Tibial nerve (tissue), 4 donors: ENCODE results near the gene SBK2. TPM values are rescaled to one million over a fixed set of nuclear protein-coding genes. Genes with fewer than 3 reads are reported as not detected.

Source experiments
- DNase-seq, 2 donors: peaks; one replicate each; pipeline ENCODE4 v3.0.0-alpha.2; 2019; ENCODE audit warnings: low spot score in 2 of 2
- H3K27ac ChIP-seq, 4 donors: fragments of 200-600 bp; sonication (generic) in 3 of 4; one replicate each; pipeline ENCODE4 v1.5.1; 2017 to 2019; ENCODE audit warnings: mild to moderate bottlenecking in 1 of 4
- H3K27me3 ChIP-seq, 2 donors: fragments of 200-600 bp; sonication (generic) in 1 of 2; one replicate each; pipeline versions ENCODE4 v1.5.1 to v1.6.0; 2017 to 2019
- H3K36me3 ChIP-seq, 3 donors: fragments of 200-600 bp; sonication (generic); one replicate each; pipeline ENCODE4 v1.5.1; 2018 to 2019
- H3K4me1 ChIP-seq, 4 donors: fragments of 200-600 bp; sonication (generic) in 3 of 4; one replicate each; pipeline ENCODE4 v1.5.1; 2017 to 2019
- H3K4me3 ChIP-seq, 4 donors: fragments of 200-600 bp; sonication (generic) in 3 of 4; one replicate each; pipeline ENCODE4 v1.5.1; 2017 to 2019; ENCODE audit warnings: mild to moderate bottlenecking in 1 of 4, moderate library complexity in 1 of 4
- H3K9me3 ChIP-seq, 4 donors: fragments of 200-600 bp; sonication (generic) in 3 of 4; one replicate each; pipeline ENCODE4 v1.5.1; 2017 to 2019
- CTCF ChIP-seq, 5 experiments: fragments of 200-600 bp in 3 of 5; fragments of 450-650 bp in 2 of 5; sonication (generic) in 3 of 5; IDR thresholded peaks; one replicate each; pipeline ENCODE4 v1.5.1; 2016 to 2019; ENCODE audit warnings: antibody characterized with exemption in 5 of 5, mild to moderate bottlenecking in 3 of 5, moderate library complexity in 2 of 5
- EP300 ChIP-seq, 2 donors: sonication (generic); formaldehyde crosslinking; IDR thresholded peaks; one replicate each; pipeline ENCODE4 v1.6.1; 2017; ENCODE audit warnings: antibody characterized with exemption in 2 of 2, mild to moderate bottlenecking in 1 of 2
- POLR2A ChIP-seq, 2 donors: fragments of 450-650 bp; IDR thresholded peaks; one replicate each; pipeline ENCODE4 v1.6.1; 2017; ENCODE audit warnings: antibody characterized with exemption in 2 of 2, mild to moderate bottlenecking in 2 of 2, moderate library complexity in 2 of 2
- WGBS, 2 donors: methylation state at CpG; one replicate each; pipeline ENCODE4 v1.1.5; 2018; 5-methylcytosine and 5-hydroxymethylcytosine counted together
- total RNA-seq, 4 donors: library from RNA; depleted of rRNA; stranded (reverse); fragments of >200 nt; gene quantifications; one replicate each; pipeline ENCODE4 v1.1.0, GENCODE V29; 2016

The SBK2 gene
- total RNA-seq, 4 donors from 2014 or later = not detected

- no peak for DNase-seq
- Histone ChIP-seq H3K4me3 (no peak overlapping the region), H3K9me3 (no peaks in the 10 kb centered on the region), H3K36me3 (no peaks in the 10 kb centered on the region), H3K27me3 (peaks cover 0 to 3% of the 10 kb centered on the region in 2 donors), H3K27ac (no peak overlapping the region), H3K4me1 (no peaks in the 10 kb centered on the region)
- TF ChIP-seq CTCF (IDR thresholded peaks at IDR 0.05) (no peak), EP300 (IDR thresholded peaks at IDR 0.05) (no peak), POLR2A (IDR thresholded peaks at IDR 0.05) (no peak)
- WGBS, 2 donors = 79 to 82% methylated on average over 33 of the region's 33 CpGs
Observed at GRCh38 chr19:55539090-55539984, 2.4 kb upstream of the SBK2 start.

- Histone ChIP-seq H3K36me3 (no peaks in the 10 kb centered on the region), H3K27ac (no peak overlapping the region), H3K4me3 (no peak overlapping the region), H3K9me3 (no peaks in the 10 kb centered on the region), H3K27me3 (peaks cover 0 to 3% of the 10 kb centered on the region in 2 donors), H3K4me1 (no peaks in the 10 kb centered on the region)
- TF ChIP-seq POLR2A (IDR thresholded peaks at IDR 0.05) = no peak
- no peak for TF ChIP-seq EP300 (IDR thresholded peaks at IDR 0.05)
- no peak for TF ChIP-seq CTCF (IDR thresholded peaks at IDR 0.05)
- WGBS, 2 donors = 67 to 83% methylated on average over 5 of the region's 5 CpGs
- no peak for DNase-seq
Observed at GRCh38 chr19:55538132-55538531, 1.2 kb upstream of the SBK2 start.

- no peak for TF ChIP-seq POLR2A (IDR thresholded peaks at IDR 0.05)
- TF ChIP-seq EP300 (IDR thresholded peaks at IDR 0.05) = no peak
- TF ChIP-seq CTCF (IDR thresholded peaks at IDR 0.05) = no peak
- Histone ChIP-seq H3K27me3 (peaks cover 0 to 3% of the 10 kb centered on the region in 2 donors), H3K4me3 (no peak overlapping the region), H3K4me1 (no peaks in the 10 kb centered on the region), H3K36me3 (no peaks in the 10 kb centered on the region), H3K27ac (no peak overlapping the region), H3K9me3 (no peaks in the 10 kb centered on the region)
- no peak for DNase-seq
- 24 to 40% methylated on average over 5 of the region's 5 CpGs for WGBS, 2 donors
Observed at GRCh38 chr19:55537741-55538111, 793 bp upstream of the SBK2 start.

- Histone ChIP-seq H3K4me3 (no peak overlapping the region), H3K27ac (no peak overlapping the region), H3K27me3 (peaks cover 0 to 4% of the 10 kb centered on the region in 2 donors), H3K36me3 (no peaks in the 10 kb centered on the region), H3K4me1 (no peaks in the 10 kb centered on the region), H3K9me3 (no peaks in the 10 kb centered on the region)
- whole genome bisulfite sequencing, 2 donors = 88 to 91% methylated on average over 10 to 11 of the region's 11 CpGs
- DNase-seq = no peak
- TF ChIP-seq EP300 (IDR thresholded peaks at IDR 0.05) (no peak), CTCF (IDR thresholded peaks at IDR 0.05) (no peak), POLR2A (IDR thresholded peaks at IDR 0.05) (no peak)
Observed at GRCh38 chr19:55536366-55536765, 567 bp downstream of the SBK2 start.

- 70 to 82% methylated on average over 12 to 21 of the region's 22 CpGs for WGBS, 2 donors
Observed at GRCh38 chr19:55535965-55536350, 975 bp downstream of the SBK2 start.

More at GRCh38 chr19:55535965-55536350, 975 bp downstream of the SBK2 start:
- TF ChIP-seq POLR2A (IDR thresholded peaks at IDR 0.05) (no peak), EP300 (IDR thresholded peaks at IDR 0.05) (no peak), CTCF (IDR thresholded peaks at IDR 0.05) (no peak)
- no peak for DNase-seq
- Histone ChIP-seq H3K4me1 (no peaks in the 10 kb centered on the region), H3K9me3 (no peaks in the 10 kb centered on the region), H3K27me3 (peaks cover 0 to 8% of the 10 kb centered on the region in 2 donors), H3K4me3 (no peak overlapping the region), H3K36me3 (no peaks in the 10 kb centered on the region), H3K27ac (no peak overlapping the region)
